ENCODE results near the gene MYBPHL. TPM values are rescaled to one million over a fixed set of nuclear protein-coding genes. Genes with fewer than 3 reads are reported as not detected.
"Not testable (repeated sequence)": the region's sequence is repeated elsewhere in the genome, so short reads cannot be mapped to it uniquely, and the experiment has no call there.

Gene MYBPHL
- total RNA-seq, 1 experiment from 2014 or later = 1.1 TPM

- Mint-ChIP-seq H3K4me3 (ENCODE audit: unreplicated experiment) (no peak overlapping the region), H3K27ac (ENCODE audit: low read depth, unreplicated experiment) (no peak overlapping the region), H3K9me3 (ENCODE audit: unreplicated experiment) (no peaks in the 10 kb centered on the region), H3K27me3 (ENCODE audit: insufficient read depth, unreplicated experiment) (no peaks in the 10 kb centered on the region), H3K36me3 (ENCODE audit: insufficient read depth, unreplicated experiment) (no peaks in the 10 kb centered on the region), H3K4me1 (ENCODE audit: insufficient read depth, unreplicated experiment) (no peaks in the 10 kb centered on the region)
- POLR2A ChIA-PET = no interaction called here
- CTCF ChIA-PET = interaction anchor here (0.9 kb wide), 1 partner anchor 14 kb away, joined by 3 read pairs; no protein-coding TSS in a partner anchor
- no TSS peak for BruUV-seq (replicated peaks)
- TF ChIP-seq CTCF (IDR thresholded peaks at IDR 0.05; ENCODE audit: unreplicated experiment) = no peak
- no peak for DNase-seq (ENCODE audit: unreplicated experiment)
- intact Hi-C loops (cut with micrococcal nuclease) = no loop called here
Observed at GRCh38 chr1:109292364-109292763, 14.4 kb downstream of the MYBPHL start.

- intact Hi-C loops (cut with micrococcal nuclease) = no loop called here
- no peak for DNase-seq (ENCODE audit: unreplicated experiment)
- no peaks in the 10 kb centered on the region for H3K4me1 Mint-ChIP-seq (ENCODE audit: insufficient read depth, unreplicated experiment)
- ChIA-PET POLR2A (interaction anchor here (0.6 kb wide), 1 partner anchor 157 kb away, joined by 3 read pairs; no protein-coding TSS in a partner anchor), CTCF (interaction anchor here (0.7 to 1.2 kb wide), 2 partner anchors 80 to 207 kb away, joined by 3 read pairs; no protein-coding TSS in a partner anchor)
- no peak overlapping the region for H3K4me3 Mint-ChIP-seq (ENCODE audit: unreplicated experiment)
- no peak for TF ChIP-seq CTCF (IDR thresholded peaks at IDR 0.05; ENCODE audit: unreplicated experiment)
- H3K27ac Mint-ChIP-seq (ENCODE audit: low read depth, unreplicated experiment) = no peak overlapping the region
- H3K27me3 Mint-ChIP-seq (ENCODE audit: insufficient read depth, unreplicated experiment) = no peaks in the 10 kb centered on the region
- no peaks in the 10 kb centered on the region for H3K9me3 Mint-ChIP-seq (ENCODE audit: unreplicated experiment)
- no peaks in the 10 kb centered on the region for H3K36me3 Mint-ChIP-seq (ENCODE audit: insufficient read depth, unreplicated experiment)
- no TSS peak for BruUV-seq (replicated peaks)
Observed at GRCh38 chr1:109290998-109291397, 15.8 kb downstream of the MYBPHL start.

GRCh38 chr1:109290137-109290536 lies 16.7 kb downstream of the MYBPHL start:
- Mint-ChIP-seq H3K36me3 (ENCODE audit: insufficient read depth, unreplicated experiment) (no peaks in the 10 kb centered on the region), H3K9me3 (ENCODE audit: unreplicated experiment) (no peaks in the 10 kb centered on the region), H3K4me1 (ENCODE audit: insufficient read depth, unreplicated experiment) (no peaks in the 10 kb centered on the region), H3K27me3 (ENCODE audit: insufficient read depth, unreplicated experiment) (no peaks in the 10 kb centered on the region), H3K4me3 (ENCODE audit: unreplicated experiment) (no peak overlapping the region), H3K27ac (ENCODE audit: low read depth, unreplicated experiment) (no peak overlapping the region)
- no TSS peak for BruUV-seq (replicated peaks)
- no peak for TF ChIP-seq CTCF (IDR thresholded peaks at IDR 0.05; ENCODE audit: unreplicated experiment)
- no peak for DNase-seq (ENCODE audit: unreplicated experiment)
- intact Hi-C loops (cut with micrococcal nuclease) = no loop called here
- ChIA-PET POLR2A (no interaction called here), CTCF (interaction anchor here (0.7 to 1.0 kb wide), 2 partner anchors 108 to 206 kb away, joined by 3 read pairs; no protein-coding TSS in a partner anchor)

- CTCF ChIA-PET; H3K4me3 Mint-ChIP-seq (ENCODE audit: unreplicated experiment); DNase-seq (ENCODE audit: unreplicated experiment); intact Hi-C loops (cut with micrococcal nuclease); H3K9me3 Mint-ChIP-seq (ENCODE audit: unreplicated experiment); H3K36me3 Mint-ChIP-seq (ENCODE audit: insufficient read depth, unreplicated experiment); H3K27me3 Mint-ChIP-seq (ENCODE audit: insufficient read depth, unreplicated experiment); BruUV-seq (replicated peaks); H3K27ac Mint-ChIP-seq (ENCODE audit: low read depth, unreplicated experiment): not testable (repeated sequence)
- POLR2A ChIA-PET = interaction anchor here (1.5 kb wide), 1 partner anchor 46 kb away, joined by 3 read pairs; no protein-coding TSS in a partner anchor
- peaks cover 17% of the 10 kb centered on the region for H3K4me1 Mint-ChIP-seq (ENCODE audit: insufficient read depth, unreplicated experiment)
Observed at GRCh38 chr1:109286762-109287161, 20.0 kb downstream of the MYBPHL start.
